Colonic mucosa (tissue), 4 donors: ENCODE measurements around the gene DEK. TPM values are rescaled to one million over a fixed set of nuclear protein-coding genes. Genes with fewer than 3 reads are reported as not detected.

Experiments used
- DNase-seq: peaks from one replicate; pipeline ENCODE4 v3.0.0-alpha.2; 2020
- H3K27ac ChIP-seq: fragments of 200-600 bp; one replicate; pipeline ENCODE4 v1.8.0; 2021
- H3K27me3 ChIP-seq: fragments of 200-600 bp; one replicate; pipeline ENCODE4 v1.8.0; 2021
- H3K36me3 ChIP-seq: fragments of 200-600 bp; one replicate; pipeline ENCODE4 v1.8.0; 2021
- H3K4me1 ChIP-seq: fragments of 200-600 bp; one replicate; pipeline ENCODE4 v1.8.0; 2021; ENCODE audit warnings: mild to moderate bottlenecking
- H3K4me3 ChIP-seq: fragments of 200-600 bp; one replicate; pipeline ENCODE4 v1.8.0; 2021
- H3K9ac ChIP-seq, 2 donors: one replicate each; pipeline ENCODE4 v1.7.0; 2013; ENCODE audit warnings: control low read depth in 2 of 2, low read depth in 2 of 2, low read length in 2 of 2
- H3K9me3 ChIP-seq: fragments of 200-600 bp; one replicate; pipeline ENCODE4 v1.8.0; 2021
- intact Hi-C: fragments of 100-400 bp; cut with DNase I; formaldehyde crosslinking; loops from one replicate; pipeline ENCODE4 v1.14.1; 2022
- total RNA-seq, 2 donors: library from RNA; stranded (reverse); fragmentation: NEBNext Ultra II Directional in 1 of 2; extraction: Animal tissue kit (Norgen Biotek cat#: 25700) in 1 of 2; gene quantifications; one replicate each; pipeline ENCODE4 v1.2.1, GENCODE V29; 2021
- TF ChIP-seq, protein P1 (sequence below): fragments of 200-600 bp; IDR thresholded peaks from one replicate; pipeline ENCODE4 v1.8.0; 2022; ENCODE audit warnings: antibody characterized with exemption, mild to moderate bottlenecking
- donor health status: healthy.
- donor health status: DM: no; HTN: no; CAD: no.
- donor health status: DM: no; HTN: no; CAD: no.

The DEK gene
- total RNA-seq, 2 donors from 2014 or later = 113 to 145 TPM

- H3K27me3 ChIP-seq = peaks cover 24% of the 10 kb centered on the region
- intact Hi-C loops = no loop called here
Observed at GRCh38 chr6:18281564-18281963, 17.2 kb upstream of the DEK start.

GRCh38 chr6:18280084-18280483 is 15.8 kb upstream of the DEK start:
- H3K4me1 ChIP-seq = no peaks in the 10 kb centered on the region
- H3K4me3 ChIP-seq = no peak overlapping the region
- H3K27me3 ChIP-seq = peaks cover 26% of the 10 kb centered on the region
- H3K27ac ChIP-seq = no peak overlapping the region
- no peaks in the 10 kb centered on the region for H3K9me3 ChIP-seq
- DNase-seq = no peak
- TF ChIP-seq, protein P1, sequence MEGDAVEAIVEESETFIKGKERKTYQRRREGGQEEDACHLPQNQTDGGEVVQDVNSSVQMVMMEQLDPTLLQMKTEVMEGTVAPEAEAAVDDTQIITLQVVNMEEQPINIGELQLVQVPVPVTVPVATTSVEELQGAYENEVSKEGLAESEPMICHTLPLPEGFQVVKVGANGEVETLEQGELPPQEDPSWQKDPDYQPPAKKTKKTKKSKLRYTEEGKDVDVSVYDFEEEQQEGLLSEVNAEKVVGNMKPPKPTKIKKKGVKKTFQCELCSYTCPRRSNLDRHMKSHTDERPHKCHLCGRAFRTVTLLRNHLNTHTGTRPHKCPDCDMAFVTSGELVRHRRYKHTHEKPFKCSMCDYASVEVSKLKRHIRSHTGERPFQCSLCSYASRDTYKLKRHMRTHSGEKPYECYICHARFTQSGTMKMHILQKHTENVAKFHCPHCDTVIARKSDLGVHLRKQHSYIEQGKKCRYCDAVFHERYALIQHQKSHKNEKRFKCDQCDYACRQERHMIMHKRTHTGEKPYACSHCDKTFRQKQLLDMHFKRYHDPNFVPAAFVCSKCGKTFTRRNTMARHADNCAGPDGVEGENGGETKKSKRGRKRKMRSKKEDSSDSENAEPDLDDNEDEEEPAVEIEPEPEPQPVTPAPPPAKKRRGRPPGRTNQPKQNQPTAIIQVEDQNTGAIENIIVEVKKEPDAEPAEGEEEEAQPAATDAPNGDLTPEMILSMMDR = no peak
- H3K9ac ChIP-seq = no peak overlapping the region
- intact Hi-C loops = no loop called here
- no peaks in the 10 kb centered on the region for H3K36me3 ChIP-seq

More at GRCh38 chr6:18281564-18281963, 17.2 kb upstream of the DEK start:
- Histone ChIP-seq H3K9me3 (no peaks in the 10 kb centered on the region), H3K4me3 (no peak overlapping the region), H3K36me3 (no peaks in the 10 kb centered on the region), H3K4me1 (no peaks in the 10 kb centered on the region), H3K27ac (no peak overlapping the region), H3K9ac (no peak overlapping the region)
- DNase-seq = no peak
- TF ChIP-seq, protein P1 = no peak

GRCh38 chr6:18279422-18279821 is 15.1 kb upstream of the DEK start:
- no peak overlapping the region for H3K27ac ChIP-seq
- H3K27me3 ChIP-seq = peaks cover 26% of the 10 kb centered on the region
- no peaks in the 10 kb centered on the region for H3K9me3 ChIP-seq
- H3K36me3 ChIP-seq = no peaks in the 10 kb centered on the region
- TF ChIP-seq, protein P1 = no peak
- no peak for DNase-seq
- H3K9ac ChIP-seq = no peak overlapping the region
- H3K4me3 ChIP-seq = no peak overlapping the region
- intact Hi-C loops = no loop called here
- H3K4me1 ChIP-seq = no peaks in the 10 kb centered on the region

GRCh38 chr6:18277237-18278006 is 13.1 kb upstream of the DEK start:
- Histone ChIP-seq H3K4me1 (no peaks in the 10 kb centered on the region), H3K36me3 (no peaks in the 10 kb centered on the region), H3K9me3 (no peaks in the 10 kb centered on the region), H3K27me3 (peaks cover 26% of the 10 kb centered on the region), H3K9ac (peak overlapping the region in 1 of 2 donors; percentile 12), H3K4me3 (peak overlapping the region; percentile 48), H3K27ac (no peak overlapping the region)
- DNase-seq = no peak
- intact Hi-C loops = no loop called here
- TF ChIP-seq, protein P1 = no peak

- no peak for DNase-seq
- H3K9ac ChIP-seq = peak overlapping the region in 1 of 2 donors; percentile 12
- no peaks in the 10 kb centered on the region for H3K4me1 ChIP-seq
- no peaks in the 10 kb centered on the region for H3K9me3 ChIP-seq
- TF ChIP-seq, protein P1 = no peak
- H3K27ac ChIP-seq = no peak overlapping the region
- H3K27me3 ChIP-seq = peaks cover 26% of the 10 kb centered on the region
- peak overlapping the region; percentile 48 for H3K4me3 ChIP-seq
- no peaks in the 10 kb centered on the region for H3K36me3 ChIP-seq
- intact Hi-C loops = no loop called here
Observed at GRCh38 chr6:18276610-18277236, 12.4 kb upstream of the DEK start.
